Measurements from ENCODE around the gene NKX2-2.

Gene NKX2-2

GRCh38 chr20:21521596-21522480 is 8.0 kb upstream of the NKX2-2 start:
- DNase-seq = no peak

- DNase-seq = no peak
Measured at GRCh38 chr20:21520702-21521595, 7.1 kb upstream of the NKX2-2 start.

GRCh38 chr20:21519136-21519584 is 5.3 kb upstream of the NKX2-2 start:
- no peak for DNase-seq

DNA sequence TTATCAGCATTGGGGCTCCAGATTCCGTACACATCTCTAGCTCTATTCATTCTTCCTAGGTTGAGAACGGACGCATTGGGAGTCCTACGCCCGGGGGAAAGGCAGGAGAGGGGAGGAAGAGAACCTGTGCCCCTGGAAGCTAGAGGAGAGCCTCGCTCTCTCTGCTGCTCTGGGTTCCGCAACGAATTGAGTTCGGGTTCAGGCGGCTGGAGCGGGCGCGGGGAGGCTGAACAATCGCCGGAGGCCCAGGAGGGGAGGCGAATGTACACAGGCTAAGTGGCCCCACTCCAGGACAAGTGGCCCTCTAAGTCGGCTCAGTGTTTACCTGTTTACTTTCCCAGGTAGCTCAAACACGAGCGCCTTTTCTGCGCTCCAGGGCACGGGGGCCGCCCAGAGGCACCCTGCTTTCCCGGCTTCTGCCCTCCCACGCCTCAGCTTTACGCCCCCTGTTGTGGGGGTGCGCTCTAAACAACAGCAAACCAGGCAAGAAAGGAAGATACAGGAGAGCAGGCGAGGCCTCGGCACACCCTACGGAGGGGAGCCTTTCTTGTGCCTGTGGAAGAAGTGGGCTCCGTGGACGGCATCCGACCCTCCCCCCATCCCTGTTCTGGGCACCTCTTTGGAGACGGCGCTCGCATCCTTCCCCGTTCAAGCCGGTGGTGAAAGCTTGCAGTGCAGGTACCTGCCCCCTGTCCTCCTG is 4.6 kb upstream of the NKX2-2 start:
- no peak for DNase-seq

DNA sequence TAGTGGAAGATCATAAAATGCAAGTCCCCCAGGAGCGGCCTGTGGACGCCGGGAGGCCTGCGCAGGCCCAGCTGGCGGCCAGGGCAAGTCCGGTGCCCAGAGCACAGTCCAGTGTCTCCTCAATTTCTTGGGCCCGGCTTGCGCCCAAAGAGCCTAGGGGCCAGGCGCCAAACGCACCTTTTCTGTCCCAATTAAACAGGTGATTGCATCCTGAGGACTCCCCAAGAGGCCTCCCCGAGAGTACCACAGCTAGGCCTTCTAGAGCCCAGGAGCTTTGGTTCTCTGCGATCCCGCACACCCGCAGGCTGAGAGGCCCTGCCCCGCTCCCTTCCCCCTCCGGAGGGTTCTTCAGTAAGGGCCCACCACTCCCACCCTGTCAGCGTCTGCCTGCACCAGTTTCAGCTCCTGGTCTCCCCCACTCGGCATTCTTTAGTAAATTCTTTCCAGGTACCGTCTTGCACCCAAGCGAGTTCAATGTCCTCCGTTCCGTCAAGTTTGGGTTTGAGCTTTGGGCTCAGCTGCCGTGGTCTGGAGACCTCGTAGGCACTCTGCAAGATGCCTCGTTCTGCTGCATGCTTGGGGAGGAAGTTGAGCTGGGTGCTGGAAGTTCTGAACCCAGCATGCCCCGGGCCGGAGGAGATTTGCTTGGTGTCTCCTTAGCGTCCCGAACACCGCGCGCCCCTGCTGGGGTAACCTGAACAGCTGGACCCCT is 3.9 kb upstream of the NKX2-2 start:
- DNase-seq = no peak

- DNase-seq = no peak
Measured at GRCh38 chr20:21516861-21517565, 3.1 kb upstream of the NKX2-2 start.

GRCh38 chr20:21516180-21516567 is 2.3 kb upstream of the NKX2-2 start:
- DNase-seq = no peak

DNA sequence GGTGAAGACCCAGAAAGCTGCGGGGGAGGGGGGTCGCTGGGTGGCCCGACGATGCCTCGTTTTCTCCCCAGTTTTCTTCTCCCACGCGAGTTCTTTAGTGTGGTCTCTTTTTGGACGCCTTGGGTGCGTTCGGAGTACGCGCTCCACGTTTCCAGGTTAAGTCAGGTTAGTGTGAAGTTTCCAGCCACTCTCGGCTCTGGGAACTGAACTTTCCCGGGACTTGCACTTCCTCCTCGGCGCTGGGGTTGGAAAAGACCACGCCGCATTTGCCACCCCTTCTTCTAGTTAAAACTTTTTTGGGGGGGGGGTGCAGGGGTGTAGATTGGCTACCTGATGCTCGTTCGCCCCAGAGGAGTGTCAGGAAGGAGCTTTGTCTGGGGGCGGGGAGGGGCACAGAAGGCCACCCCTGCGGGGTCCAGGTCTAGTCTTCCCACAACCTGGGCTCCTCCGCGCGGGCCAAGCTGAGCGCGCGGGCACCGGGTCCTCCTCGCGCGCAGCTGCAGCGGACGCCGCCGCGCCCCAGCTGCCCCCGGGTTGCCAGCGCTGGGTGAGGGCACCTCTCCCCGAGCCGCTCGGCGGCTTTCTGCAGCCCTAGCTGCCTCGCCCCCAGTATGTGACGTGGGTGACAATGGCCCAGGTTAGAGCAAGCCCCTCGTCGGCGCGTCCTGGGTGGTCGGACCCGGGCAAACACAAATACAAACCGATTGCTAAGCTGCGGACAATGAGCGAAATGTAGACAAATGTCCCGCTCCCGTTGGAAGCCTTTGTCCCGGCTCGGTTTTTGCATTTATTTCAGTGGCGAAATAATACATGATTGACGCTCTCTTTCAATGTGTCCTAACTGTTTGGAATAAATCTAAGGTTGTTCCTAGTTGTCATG is 1.7 kb upstream of the NKX2-2 start:
- DNase-seq = no peak

DNA sequence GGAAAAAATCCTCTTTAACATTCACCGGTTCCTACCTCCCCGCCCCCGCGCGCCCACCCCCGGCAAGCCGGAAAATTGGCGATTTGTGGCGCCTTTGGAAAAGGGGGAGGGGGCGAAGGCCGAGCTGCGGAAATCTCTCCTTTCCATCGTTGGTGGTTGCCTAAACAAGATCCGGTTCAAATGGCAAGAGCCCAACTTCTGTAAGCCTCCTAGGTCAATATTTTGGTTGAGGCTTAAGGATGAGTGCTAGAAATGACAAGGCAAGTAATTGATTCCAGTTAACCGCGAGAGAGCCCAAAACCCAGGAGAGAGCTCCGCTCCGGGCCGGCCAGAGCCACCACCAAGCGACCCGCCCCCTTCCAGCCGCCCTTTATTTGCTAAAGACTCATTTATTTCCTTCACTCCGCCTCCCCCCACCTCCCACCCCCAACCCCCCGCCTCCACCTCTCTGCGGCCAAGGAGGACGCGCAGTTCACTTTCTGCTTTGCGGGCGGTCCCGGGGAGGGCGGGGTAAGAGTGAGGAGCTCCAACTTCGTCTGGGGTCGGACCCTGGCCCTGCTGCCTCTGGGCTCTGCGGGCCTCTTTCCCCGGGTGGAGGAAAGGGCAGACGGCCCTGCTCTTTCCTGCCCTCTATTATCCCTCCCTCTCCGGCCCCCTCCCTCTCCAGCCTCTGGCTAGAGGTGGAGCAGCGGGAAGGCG is 838 bp upstream of the NKX2-2 start:
- DNase-seq = no peak

DNA sequence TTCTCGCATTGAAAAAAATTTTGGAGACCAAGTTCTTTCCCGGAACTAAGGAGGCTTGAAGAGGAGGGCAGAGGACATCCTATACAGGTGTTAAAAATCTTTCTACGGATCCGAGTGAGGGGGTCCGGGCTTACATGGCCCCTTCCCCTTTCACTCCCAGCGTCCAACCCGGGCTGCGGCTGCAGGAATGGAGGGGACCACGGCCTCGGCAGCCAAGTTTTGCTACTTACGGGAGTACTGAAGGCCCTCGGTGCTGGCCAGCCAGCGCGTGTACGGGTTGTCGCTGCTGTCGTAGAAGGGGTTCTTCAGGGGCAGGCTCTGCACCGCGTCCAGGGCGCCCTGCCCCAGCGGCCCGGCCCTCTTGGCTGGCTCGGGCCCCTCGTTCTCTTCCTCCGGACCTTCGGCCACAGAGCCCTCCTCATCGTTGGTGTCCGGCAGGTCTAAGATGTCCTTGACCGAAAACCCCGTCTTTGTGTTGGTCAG is 642 bp downstream of the NKX2-2 start:
- no peak for DNase-seq

DNA sequence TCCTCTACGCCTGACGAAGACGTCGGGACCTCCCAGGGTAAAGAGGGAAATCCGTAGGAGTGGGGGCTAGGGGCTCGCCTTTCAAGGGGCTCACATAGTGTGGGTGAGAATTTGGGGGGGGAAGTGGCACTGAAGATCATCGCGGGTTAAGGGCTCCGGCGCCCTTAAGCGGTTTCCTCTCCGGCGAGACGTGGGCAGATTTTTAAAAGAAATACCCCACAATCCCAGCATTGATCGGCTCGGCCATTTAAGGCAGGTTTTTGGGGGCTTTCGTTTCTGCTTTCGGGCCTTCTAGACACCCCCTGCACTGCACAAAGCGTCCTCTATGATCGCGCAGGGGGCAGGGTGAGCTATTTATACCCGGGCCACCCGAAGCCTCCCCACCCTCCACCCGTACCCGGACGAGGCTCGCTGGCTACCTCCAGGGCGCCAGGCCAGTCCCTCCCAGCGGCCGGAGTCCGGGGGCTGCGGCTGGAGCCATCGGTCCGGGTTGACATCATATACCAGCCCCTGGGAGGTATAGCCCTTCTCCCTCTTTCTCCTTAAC is 1.2 kb downstream of the NKX2-2 start:
- DNase-seq = no peak

GRCh38 chr20:21511850-21512633 is 1.8 kb downstream of the NKX2-2 start:
- no peak for DNase-seq

- no peak for DNase-seq
Measured at GRCh38 chr20:21511485-21511849, 2.4 kb downstream of the NKX2-2 start.

DNA sequence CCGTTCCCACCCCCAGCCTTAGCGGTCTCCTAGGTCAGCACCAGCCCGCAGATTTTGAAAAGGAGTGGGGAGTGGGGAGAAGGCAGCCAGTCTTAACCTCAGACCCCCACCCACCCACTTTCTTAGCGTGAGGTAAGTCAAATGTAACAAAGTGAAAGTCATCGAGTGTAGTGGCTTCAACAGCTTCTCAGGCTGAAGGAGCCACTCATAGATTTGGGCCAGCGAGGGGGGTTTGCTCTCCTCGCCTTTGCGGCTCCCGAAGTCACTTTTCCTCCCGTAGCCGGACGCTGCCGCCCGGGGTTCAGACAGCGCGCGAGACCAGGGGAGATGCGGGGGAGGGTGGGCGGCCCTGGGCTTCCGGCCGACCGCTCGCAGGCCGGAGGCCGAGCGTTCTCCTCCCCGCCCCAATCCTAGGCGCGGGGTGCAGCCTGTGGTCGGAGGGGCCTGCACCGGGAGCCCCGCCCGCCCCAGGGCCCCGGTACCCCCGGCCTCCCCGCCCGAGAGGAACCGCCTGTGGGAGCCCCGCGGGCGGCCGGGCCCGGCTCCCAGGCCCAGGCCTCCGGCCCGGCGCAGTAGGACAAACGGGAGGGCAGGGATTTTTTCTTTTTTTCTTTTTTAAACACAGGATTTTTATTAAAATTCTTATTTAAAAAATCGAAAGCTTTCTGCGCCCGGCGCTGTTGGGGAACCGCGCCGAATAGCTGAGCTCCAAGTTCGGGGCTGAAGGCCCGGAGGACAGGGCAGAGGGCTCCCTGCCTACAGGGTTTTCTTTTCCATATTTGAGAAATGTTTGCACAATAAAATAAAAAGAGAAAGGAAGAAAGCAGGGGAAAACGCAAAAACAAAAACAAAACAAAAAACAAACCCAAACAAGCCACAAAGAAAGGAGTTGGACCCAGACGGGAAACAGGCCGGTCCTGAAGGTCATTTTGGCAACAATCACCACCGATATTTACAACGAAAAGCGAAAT is 3.2 kb downstream of the NKX2-2 start:
- DNase-seq = no peak

DNA sequence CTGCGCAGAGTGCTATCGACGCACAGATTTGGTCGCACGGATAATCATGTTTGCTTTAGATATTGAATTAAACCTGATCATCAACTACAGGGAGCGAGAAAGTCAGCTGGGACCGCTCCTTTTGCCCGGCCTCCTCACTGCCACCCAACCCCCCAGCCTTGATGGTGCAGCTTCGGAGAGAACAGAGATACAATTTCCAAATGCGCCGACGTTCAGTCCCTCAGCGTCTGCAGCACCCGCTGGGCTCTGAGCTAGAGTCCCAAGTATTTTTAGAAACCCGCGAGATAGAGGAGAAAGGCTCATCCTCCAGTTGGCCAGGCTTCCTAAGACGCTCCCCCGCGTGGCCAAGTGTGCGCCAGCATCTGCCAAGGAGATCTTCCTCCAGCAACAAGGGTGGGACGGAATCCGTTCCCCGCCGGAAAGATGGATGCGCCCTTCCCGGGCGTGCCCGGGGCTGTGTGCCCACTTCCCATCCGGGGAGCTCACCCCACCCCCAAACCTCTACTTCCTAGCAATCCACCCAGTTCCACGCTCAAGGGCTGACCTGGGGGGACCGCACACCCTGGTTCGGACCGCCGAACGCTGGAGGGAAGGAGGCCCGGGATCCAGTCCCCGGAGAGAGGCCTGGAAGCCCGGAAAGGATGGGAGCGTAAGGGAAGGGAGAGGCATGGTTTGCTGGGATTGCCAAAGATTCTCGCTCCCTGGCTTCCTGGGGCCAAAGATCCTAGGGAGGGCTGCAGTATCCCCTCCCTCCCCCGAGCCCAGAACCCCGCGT is 4.1 kb downstream of the NKX2-2 start:
- no peak for DNase-seq

- no peak for DNase-seq
Measured at GRCh38 chr20:21509079-21509596, 4.7 kb downstream of the NKX2-2 start.

Measured in NCI-H2107 (cell line).